HepG2 (cell line): ENCODE data around the gene PAQR7. TPM values are rescaled to one million over a fixed set of nuclear protein-coding genes. Genes with fewer than 3 reads are reported as not detected.

Source experiments
- CEBPB ChIP-seq: IDR thresholded peaks from 2 replicates; pipeline ENCODE4 v1.6.1; 2011; ENCODE audit warnings: low read depth, low read length, improper control_type of control experiment, borderline replicate concordance
- MTA3 ChIP-seq: sonication (generic); formaldehyde crosslinking; IDR thresholded peaks from 2 replicates; pipeline ENCODE4 v1.4.0; 2020; ENCODE audit warnings: missing genetic modification reagents
- NR3C1 ChIP-seq: sonication (generic); formaldehyde crosslinking; IDR thresholded peaks from 2 replicates; pipeline ENCODE4 v1.4.0; 2020; ENCODE audit warnings: missing genetic modification reagents
- PPARG ChIP-seq: conservative IDR thresholded peaks from 2 replicates; pipeline ENCODE4 v1.6.1; 2016; ENCODE audit warnings: missing biosample characterization, missing genetic modification reagents
- REXO4 ChIP-seq: sonication (generic); formaldehyde crosslinking; IDR thresholded peaks from 2 replicates; pipeline ENCODE4 v1.8.0; 2022; ENCODE audit warnings: missing genetic modification reagents, mild to moderate bottlenecking, borderline replicate concordance
- ZC3H13 ChIP-seq: sonication (generic); formaldehyde crosslinking; IDR thresholded peaks from 2 replicates; pipeline ENCODE4 v1.8.1; 2023; ENCODE audit warnings: mild to moderate bottlenecking, missing genetic modification reagents, moderate library complexity
- ZFYVE20 ChIP-seq: sonication (generic); formaldehyde crosslinking; IDR thresholded peaks from 2 replicates; pipeline ENCODE4 v1.8.0; 2023; ENCODE audit warnings: low read depth, mild to moderate bottlenecking, moderate library complexity, missing genetic modification reagents, borderline replicate concordance
- ZNF430 ChIP-seq: sonication (generic); formaldehyde crosslinking; IDR thresholded peaks from 2 replicates; pipeline ENCODE4 v1.9.0; 2021; ENCODE audit warnings: mild to moderate bottlenecking, missing genetic modification reagents
- ZNF850 ChIP-seq: sonication (generic); formaldehyde crosslinking; conservative IDR thresholded peaks from 2 replicates; pipeline ENCODE4 v1.9.0; 2021; ENCODE audit warnings: mild to moderate bottlenecking, missing genetic modification reagents
- ZSCAN22 ChIP-seq: sonication (generic); formaldehyde crosslinking; IDR thresholded peaks from 2 replicates; pipeline ENCODE4 v1.4.0; 2020; ENCODE audit warnings: mild to moderate bottlenecking, missing genetic modification reagents
- polyA plus RNA-seq, 8 experiments: library from polyadenylated mRNA; depleted of rRNA in 3 of 8; stranded (reverse) in 7 of 8; unstranded in 1 of 8; fragments of >200 nt; fragmentation: Illumina TruSeq in 4 of 8; extraction: Trizol in 4 of 8; gene quantifications; 2 replicates each; pipeline versions ENCODE4 v1.2.1 to v1.2.3, GENCODE V29; 2011 to 2016; ENCODE audit warnings: low read depth in 4 of 8, missing spikeins in 1 of 8, mixed read lengths in 1 of 8; ENCODE audit not compliant: insufficient read depth in 1 of 8
- total RNA-seq, 5 experiments: library from RNA; depleted of rRNA; stranded (reverse); fragments of >200 nt; fragmentation: Illumina TruSeq; extraction: Trizol; gene quantifications; 2 replicates each; pipeline ENCODE4 v1.2.3, GENCODE V29; 2016; ENCODE audit warnings: low read depth in 1 of 5
- TF ChIP-seq, protein P1 (sequence below): sonication (generic); formaldehyde crosslinking; IDR thresholded peaks from 2 replicates; pipeline ENCODE4 v1.5.0; 2020; ENCODE audit warnings: missing genetic modification reagents
- TF ChIP-seq, protein P2 (sequence below): sonication (generic); formaldehyde crosslinking; IDR thresholded peaks from 2 replicates; pipeline ENCODE4 v1.4.0; 2020; ENCODE audit warnings: mild to moderate bottlenecking, missing genetic modification reagents
- TF ChIP-seq, protein P3 (sequence below): sonication (generic); formaldehyde crosslinking; IDR thresholded peaks from 2 replicates; pipeline ENCODE4 v1.4.0; 2020; ENCODE audit warnings: missing genetic modification reagents
- TF ChIP-seq, protein P4 (sequence below): sonication (generic); formaldehyde crosslinking; IDR thresholded peaks from 2 replicates; pipeline ENCODE4 v1.4.0; 2020; ENCODE audit warnings: low read depth, mild to moderate bottlenecking, missing genetic modification reagents
- TF ChIP-seq, protein P5 (sequence below): sonication (generic); formaldehyde crosslinking; IDR thresholded peaks from 2 replicates; pipeline ENCODE4 v1.4.0; 2020; ENCODE audit warnings: missing genetic modification reagents, borderline replicate concordance
- TF ChIP-seq, protein P6 (sequence below): fragments of 450-650 bp; IDR thresholded peaks from 2 replicates; pipeline ENCODE4 v1.6.1; 2017; ENCODE audit warnings: mild to moderate bottlenecking

The PAQR7 gene
- total and polyA plus RNA-seq, 2 of the 13 experiments (the other 11 are each of a cell fraction or from before 2014, with no cell fraction given) = 13.2 to 16.6 TPM

DNA sequence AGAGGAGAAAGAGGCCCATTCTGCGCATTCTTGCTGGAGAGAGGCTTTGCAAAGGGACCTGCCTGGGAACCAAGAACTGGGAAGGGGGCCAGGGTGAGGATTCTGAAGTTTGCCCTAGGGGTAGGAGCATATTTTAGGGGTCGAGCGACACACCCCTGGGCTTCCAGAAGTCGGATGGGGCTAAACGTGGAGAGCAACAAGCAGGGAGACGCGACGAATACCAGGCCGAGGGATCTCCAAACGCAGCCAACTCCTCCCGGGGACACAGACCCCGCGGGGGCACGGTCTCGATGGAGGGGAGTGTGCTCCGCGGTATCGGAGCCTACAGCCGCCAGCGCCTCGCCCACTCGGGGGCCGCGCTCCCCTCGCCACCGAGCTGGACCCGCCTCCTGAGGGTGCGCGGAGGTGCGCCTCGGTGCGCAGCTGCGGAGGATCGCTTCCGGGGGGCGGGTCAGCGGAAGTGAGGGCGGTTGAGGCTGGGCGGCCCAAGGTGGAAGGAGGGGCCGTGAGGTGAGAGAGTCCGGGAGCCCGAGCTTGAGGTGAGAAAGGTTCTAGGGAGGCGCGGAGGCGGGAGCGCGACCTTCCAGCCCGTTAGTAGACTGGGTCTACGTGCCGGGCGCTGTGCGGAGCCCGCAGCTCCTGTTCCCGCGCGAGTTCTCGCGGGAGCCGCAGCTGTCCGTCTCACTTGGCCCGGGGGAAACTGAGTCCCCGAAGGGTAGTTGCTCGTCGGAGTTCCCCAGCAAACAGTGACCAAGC is 55.8 kb downstream of the PAQR7 start, which contains the start of gene MTFR1L (continued):
- TF ChIP-seq, protein P1, sequence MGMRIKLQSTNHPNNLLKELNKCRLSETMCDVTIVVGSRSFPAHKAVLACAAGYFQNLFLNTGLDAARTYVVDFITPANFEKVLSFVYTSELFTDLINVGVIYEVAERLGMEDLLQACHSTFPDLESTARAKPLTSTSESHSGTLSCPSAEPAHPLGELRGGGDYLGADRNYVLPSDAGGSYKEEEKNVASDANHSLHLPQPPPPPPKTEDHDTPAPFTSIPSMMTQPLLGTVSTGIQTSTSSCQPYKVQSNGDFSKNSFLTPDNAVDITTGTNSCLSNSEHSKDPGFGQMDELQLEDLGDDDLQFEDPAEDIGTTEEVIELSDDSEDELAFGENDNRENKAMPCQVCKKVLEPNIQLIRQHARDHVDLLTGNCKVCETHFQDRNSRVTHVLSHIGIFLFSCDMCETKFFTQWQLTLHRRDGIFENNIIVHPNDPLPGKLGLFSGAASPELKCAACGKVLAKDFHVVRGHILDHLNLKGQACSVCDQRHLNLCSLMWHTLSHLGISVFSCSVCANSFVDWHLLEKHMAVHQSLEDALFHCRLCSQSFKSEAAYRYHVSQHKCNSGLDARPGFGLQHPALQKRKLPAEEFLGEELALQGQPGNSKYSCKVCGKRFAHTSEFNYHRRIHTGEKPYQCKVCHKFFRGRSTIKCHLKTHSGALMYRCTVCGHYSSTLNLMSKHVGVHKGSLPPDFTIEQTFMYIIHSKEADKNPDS (CRISPR knock-in tag) = no peak
- TF ChIP-seq ZNF430 (CRISPR knock-in tag) = 0 out of 2 replicates have a peak, but pooled peaks have one; percentile 63
- TF ChIP-seq ZNF850 (CRISPR knock-in tag) = peak; percentile 49; the same call in 1 of the 2 replicates
- TF ChIP-seq, protein P2, sequence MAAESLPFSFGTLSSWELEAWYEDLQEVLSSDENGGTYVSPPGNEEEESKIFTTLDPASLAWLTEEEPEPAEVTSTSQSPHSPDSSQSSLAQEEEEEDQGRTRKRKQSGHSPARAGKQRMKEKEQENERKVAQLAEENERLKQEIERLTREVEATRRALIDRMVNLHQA (CRISPR knock-in tag) = no peak
- TF ChIP-seq REXO4 (CRISPR knock-in tag) = no peak
- TF ChIP-seq, protein P3, sequence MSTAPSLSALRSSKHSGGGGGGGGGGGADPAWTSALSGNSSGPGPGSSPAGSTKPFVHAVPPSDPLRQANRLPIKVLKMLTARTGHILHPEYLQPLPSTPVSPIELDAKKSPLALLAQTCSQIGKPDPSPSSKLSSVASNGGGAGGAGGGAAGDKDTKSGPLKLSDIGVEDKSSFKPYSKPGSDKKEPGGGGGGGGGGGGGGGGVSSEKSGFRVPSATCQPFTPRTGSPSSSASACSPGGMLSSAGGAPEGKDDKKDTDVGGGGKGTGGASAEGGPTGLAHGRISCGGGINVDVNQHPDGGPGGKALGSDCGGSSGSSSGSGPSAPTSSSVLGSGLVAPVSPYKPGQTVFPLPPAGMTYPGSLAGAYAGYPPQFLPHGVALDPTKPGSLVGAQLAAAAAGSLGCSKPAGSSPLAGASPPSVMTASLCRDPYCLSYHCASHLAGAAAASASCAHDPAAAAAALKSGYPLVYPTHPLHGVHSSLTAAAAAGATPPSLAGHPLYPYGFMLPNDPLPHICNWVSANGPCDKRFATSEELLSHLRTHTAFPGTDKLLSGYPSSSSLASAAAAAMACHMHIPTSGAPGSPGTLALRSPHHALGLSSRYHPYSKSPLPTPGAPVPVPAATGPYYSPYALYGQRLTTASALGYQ (CRISPR knock-in tag) = no peak
- TF ChIP-seq MTA3 = no peak
- no peak for TF ChIP-seq CEBPB
- TF ChIP-seq, protein P4, sequence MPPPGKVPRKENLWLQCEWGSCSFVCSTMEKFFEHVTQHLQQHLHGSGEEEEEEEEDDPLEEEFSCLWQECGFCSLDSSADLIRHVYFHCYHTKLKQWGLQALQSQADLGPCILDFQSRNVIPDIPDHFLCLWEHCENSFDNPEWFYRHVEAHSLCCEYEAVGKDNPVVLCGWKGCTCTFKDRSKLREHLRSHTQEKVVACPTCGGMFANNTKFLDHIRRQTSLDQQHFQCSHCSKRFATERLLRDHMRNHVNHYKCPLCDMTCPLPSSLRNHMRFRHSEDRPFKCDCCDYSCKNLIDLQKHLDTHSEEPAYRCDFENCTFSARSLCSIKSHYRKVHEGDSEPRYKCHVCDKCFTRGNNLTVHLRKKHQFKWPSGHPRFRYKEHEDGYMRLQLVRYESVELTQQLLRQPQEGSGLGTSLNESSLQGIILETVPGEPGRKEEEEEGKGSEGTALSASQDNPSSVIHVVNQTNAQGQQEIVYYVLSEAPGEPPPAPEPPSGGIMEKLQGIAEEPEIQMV (CRISPR knock-in tag) = peak; percentile 63; the same call in 1 of the 2 replicates
- TF ChIP-seq ZFYVE20 (CRISPR knock-in tag) = no peak
- TF ChIP-seq, protein P5, sequence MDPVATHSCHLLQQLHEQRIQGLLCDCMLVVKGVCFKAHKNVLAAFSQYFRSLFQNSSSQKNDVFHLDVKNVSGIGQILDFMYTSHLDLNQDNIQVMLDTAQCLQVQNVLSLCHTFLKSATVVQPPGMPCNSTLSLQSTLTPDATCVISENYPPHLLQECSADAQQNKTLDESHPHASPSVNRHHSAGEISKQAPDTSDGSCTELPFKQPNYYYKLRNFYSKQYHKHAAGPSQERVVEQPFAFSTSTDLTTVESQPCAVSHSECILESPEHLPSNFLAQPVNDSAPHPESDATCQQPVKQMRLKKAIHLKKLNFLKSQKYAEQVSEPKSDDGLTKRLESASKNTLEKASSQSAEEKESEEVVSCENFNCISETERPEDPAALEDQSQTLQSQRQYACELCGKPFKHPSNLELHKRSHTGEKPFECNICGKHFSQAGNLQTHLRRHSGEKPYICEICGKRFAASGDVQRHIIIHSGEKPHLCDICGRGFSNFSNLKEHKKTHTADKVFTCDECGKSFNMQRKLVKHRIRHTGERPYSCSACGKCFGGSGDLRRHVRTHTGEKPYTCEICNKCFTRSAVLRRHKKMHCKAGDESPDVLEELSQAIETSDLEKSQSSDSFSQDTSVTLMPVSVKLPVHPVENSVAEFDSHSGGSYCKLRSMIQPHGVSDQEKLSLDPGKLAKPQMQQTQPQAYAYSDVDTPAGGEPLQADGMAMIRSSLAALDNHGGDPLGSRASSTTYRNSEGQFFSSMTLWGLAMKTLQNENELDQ (CRISPR knock-in tag) = no peak
- TF ChIP-seq, protein P6, sequence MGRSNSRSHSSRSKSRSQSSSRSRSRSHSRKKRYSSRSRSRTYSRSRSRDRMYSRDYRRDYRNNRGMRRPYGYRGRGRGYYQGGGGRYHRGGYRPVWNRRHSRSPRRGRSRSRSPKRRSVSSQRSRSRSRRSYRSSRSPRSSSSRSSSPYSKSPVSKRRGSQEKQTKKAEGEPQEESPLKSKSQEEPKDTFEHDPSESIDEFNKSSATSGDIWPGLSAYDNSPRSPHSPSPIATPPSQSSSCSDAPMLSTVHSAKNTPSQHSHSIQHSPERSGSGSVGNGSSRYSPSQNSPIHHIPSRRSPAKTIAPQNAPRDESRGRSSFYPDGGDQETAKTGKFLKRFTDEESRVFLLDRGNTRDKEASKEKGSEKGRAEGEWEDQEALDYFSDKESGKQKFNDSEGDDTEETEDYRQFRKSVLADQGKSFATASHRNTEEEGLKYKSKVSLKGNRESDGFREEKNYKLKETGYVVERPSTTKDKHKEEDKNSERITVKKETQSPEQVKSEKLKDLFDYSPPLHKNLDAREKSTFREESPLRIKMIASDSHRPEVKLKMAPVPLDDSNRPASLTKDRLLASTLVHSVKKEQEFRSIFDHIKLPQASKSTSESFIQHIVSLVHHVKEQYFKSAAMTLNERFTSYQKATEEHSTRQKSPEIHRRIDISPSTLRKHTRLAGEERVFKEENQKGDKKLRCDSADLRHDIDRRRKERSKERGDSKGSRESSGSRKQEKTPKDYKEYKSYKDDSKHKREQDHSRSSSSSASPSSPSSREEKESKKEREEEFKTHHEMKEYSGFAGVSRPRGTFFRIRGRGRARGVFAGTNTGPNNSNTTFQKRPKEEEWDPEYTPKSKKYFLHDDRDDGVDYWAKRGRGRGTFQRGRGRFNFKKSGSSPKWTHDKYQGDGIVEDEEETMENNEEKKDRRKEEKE = no peak
- no peak for TF ChIP-seq NR3C1 (CRISPR knock-in tag)
- TF ChIP-seq PPARG (CRISPR knock-in tag) = 0 out of 2 replicates have a peak, but pooled peaks have one; percentile 17
- peak; percentile 93 for TF ChIP-seq ZC3H13 (CRISPR knock-in tag)
- no peak for TF ChIP-seq ZSCAN22 (CRISPR knock-in tag)
